SW480 (cell line): ENCODE results near the gene A4GALT.
A peak's percentile ranks its signal among the peaks of the same experiment; 100 is the strongest.
"Not testable (repeated sequence)": the region's sequence is repeated elsewhere in the genome, so short reads cannot be mapped to it uniquely, and the experiment has no call there.

Experiments
- DNase-seq: peaks from one replicate; pipeline ENCODE4 v3.0.0-alpha.2; 2016; ENCODE audit warnings: low spot score

Gene A4GALT, protein sequence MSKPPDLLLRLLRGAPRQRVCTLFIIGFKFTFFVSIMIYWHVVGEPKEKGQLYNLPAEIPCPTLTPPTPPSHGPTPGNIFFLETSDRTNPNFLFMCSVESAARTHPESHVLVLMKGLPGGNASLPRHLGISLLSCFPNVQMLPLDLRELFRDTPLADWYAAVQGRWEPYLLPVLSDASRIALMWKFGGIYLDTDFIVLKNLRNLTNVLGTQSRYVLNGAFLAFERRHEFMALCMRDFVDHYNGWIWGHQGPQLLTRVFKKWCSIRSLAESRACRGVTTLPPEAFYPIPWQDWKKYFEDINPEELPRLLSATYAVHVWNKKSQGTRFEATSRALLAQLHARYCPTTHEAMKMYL

GRCh38 chr22:42720263-42721044 is at the start of gene A4GALT:
A4GALT (minus strand) TSS chr22:42720870; CDS start chr22:42693951, 26,919 bp downstream.
- DNase-seq = no peak

DNA sequence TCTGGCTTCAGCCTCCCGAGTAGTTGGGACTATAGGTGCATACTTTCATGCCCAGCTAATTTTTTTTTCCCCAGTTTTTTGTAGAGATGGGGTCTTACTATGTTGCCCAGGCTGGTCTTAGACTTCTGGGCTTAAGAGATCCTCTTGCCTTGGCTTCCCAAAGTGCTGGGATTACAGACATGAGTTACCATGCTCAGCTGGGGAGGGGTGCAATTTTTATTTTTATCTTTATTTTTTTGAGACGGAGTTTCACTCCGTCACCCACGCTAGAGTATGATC is 49.7 kb upstream of the A4GALT start:
- no peak for DNase-seq

GRCh38 chr22:42769574-42770447 is 49.1 kb upstream of the A4GALT start:
- peak; percentile 78 for DNase-seq

GRCh38 chr22:42769238-42769573 is 48.5 kb upstream of the A4GALT start:
- no peak for DNase-seq

GRCh38 chr22:42768385-42769035 is 47.8 kb upstream of the A4GALT start:
- no peak for DNase-seq

- no peak for DNase-seq
These were observed 46.2 kb upstream of the A4GALT start for GRCh38 chr22:42766860-42767259.

GRCh38 chr22:42764895-42765363 is 44.3 kb upstream of the A4GALT start:
- DNase-seq = no peak

DNA sequence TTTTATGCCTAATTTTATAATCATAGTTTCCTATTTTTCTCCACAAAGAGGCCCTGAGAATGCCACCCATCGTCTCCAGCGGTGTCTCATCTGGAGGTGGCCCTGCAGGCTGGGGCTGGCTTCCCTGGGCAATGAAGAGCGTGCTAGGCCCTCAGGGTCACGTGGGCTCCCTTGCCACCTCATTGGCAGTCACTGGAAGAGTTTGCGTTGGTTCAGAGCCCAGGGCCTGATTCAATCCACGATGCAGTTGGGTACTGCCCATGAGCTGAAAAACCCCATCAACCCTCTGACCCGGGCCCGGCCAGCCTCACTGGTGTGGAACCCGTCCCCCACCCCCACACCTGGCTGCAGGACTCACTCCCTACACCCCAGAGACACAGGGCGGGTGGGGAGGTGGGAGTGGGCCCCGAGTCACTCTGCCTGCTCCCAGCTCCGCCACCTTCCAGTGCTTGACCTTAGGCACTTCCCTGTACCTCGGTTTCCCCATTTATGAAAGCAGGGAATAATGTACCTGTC is 43.4 kb upstream of the A4GALT start:
- no peak for DNase-seq

- DNase-seq = no peak
These were observed 40.3 kb upstream of the A4GALT start for GRCh38 chr22:42760806-42761565.

DNA sequence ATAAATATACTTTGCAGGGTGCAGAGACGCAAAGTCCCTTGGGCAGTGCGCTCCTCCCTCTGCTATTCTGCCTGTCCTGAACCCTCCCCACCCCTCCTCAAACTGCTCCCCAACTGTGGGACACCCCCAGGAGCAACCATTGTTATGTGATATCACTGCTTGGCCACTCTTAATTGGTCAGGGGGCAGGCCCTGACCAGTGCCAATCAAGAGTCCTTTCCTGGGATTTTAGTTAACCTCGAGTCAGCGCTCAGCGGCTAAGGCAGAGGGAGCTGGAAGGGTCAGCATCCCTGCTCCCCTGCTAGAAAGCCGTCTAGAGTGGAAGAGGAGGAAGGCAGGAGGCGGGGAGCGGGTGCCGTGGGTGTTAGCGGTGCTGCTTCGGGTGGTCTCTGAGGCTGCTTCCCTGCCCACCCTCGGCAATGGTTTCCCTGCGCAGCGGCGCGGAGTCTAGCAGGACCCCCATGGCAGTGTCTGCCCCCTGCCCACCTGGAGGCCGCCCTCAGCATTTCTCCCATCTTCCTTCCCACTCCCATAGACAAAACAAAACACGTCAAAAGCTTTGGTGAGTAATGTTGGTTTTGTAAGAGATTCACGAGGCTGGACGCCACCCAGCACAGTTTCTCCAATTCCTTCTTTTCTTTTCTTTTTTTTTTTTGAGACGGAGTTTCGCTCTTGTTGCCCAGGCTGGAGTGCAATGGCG is 38.4 kb upstream of the A4GALT start:
- DNase-seq = no peak

GRCh38 chr22:42755553-42755952 is 34.9 kb upstream of the A4GALT start:
- peak; percentile 78 for DNase-seq

- DNase-seq = not testable (repeated sequence)
These were observed 34.5 kb upstream of the A4GALT start for GRCh38 chr22:42755121-42755520.

DNA sequence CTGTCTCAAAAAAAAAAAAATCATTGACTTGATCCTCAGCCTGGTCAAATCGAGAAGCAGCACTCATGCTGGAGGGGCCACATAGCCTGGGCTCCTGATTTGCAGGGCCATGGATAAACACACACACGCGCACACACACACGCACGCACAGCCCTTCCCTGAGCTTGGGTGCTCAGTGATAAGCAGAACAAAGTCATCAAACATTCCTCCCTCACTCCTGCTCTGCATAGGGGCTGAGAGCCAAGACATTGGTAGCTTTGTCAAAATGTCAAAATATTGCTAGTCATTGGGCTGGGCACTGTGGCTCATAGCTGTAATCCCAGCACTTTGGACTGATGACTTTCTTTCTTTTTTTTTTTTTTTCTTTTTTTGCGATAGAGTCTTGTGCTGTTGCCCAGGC is 34.0 kb upstream of the A4GALT start:
- DNase-seq = no peak

- no peak for DNase-seq
These were observed 32.2 kb upstream of the A4GALT start for GRCh38 chr22:42752912-42753311.

DNA sequence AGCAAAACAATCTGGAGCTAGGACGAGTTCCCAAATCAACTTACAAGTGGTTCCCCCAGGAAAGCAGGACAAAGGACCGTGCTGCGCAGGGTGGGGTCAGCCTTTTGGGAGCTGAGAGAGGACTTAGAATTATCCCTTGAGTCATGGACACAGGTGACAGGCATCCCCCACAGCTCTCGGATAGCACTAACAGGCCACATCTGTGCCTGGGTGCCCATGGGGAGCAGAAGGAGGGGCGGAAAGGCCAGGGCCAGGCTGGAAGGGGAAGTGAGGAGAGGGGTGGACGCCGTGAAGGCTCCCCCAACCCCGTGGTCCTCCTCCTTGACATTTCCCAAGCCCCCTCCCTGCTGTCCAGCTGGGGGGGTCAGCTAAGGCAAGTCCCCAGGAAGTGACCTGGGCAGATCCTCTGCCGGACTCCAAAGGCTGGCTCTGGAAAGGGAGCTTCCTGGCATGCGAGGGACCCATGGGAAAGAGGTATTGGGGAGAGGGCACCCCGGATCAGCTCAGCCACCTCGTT is 31.6 kb upstream of the A4GALT start:
- no peak for DNase-seq

DNA sequence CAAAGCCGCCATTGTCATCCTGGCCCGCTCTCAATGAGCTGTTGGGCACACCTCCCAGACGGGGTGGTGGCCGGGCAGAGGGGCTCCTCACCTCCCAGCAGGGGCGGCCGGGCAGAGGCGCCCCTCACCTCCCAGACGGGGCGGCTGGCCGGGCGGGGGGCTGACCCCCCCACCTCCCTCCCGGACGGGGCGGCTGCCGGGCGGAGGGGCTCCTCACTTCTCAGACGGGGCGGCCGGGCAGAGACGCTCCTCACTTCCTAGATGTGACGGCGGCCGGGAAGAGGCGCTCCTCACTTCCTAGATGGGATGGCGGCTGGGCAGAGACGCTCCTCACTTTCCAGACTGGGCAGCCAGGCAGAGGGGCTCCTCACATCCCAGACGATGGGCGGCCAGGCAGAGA is 29.8 kb upstream of the A4GALT start:
- DNase-seq = not testable (repeated sequence)

GRCh38 chr22:42747701-42748513 is 27.2 kb upstream of the A4GALT start:
- no peak for DNase-seq

DNA sequence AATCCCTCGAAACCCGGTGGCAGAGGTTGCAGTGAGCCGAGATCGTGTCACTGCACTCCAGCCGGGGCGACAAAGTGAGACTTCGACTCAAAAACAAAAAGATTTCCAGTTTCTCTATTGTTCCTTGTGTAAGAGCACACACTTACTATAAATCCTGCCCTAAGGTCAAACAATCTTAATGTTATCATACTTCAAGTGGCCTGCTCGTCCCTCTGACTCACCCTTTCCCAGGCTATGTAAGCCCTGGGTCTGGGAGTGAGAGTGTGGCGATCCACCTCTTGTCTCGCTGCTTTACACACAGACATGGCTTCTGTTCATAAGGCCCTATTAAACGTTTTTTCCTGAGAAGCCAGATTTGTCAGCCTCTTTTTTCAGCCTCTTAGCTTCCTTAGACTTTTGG is 24.4 kb upstream of the A4GALT start:
- DNase-seq = no peak

GRCh38 chr22:42743501-42743991 is 22.9 kb upstream of the A4GALT start:
- DNase-seq = no peak
